Ishikawa (cell line): ENCODE results near the gene ANAPC2.

Experiments used
- CEBPB ChIP-seq: IDR thresholded peaks from 2 replicates; pipeline ENCODE4 v1.6.1; 2012
- EP300 ChIP-seq: IDR thresholded peaks from 2 replicates; pipeline ENCODE4 v1.6.1; 2012; ENCODE audit warnings: borderline replicate concordance
- MAX ChIP-seq: IDR thresholded peaks from 2 replicates; pipeline ENCODE4 v1.6.1; 2012
- RAD21 ChIP-seq: IDR thresholded peaks from 2 replicates; pipeline ENCODE4 v1.6.1; 2012; ENCODE audit warnings: low read depth
- YY1 ChIP-seq: IDR thresholded peaks from 2 replicates; pipeline ENCODE4 v1.6.1; 2012; ENCODE audit warnings: low read depth

DNA sequence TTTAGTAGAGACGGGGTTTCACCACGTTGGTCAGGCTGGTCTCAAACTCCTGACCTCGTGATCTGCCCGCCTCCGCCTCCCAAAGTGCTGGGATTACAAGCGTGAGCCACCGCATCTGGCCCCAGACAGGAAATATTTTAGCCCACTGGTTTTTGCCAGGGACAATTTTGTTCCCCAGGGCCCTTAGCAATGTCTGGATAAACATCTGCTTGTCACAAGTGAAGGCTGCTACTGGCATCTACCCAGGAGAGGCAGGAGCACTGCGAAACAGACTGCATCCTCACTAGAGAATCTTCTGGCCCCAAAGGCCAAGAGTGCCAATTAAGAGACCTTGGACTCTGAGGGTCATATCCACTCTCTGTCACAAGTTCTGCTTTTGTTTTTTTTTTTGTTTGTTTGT lies 14.6 kb upstream of the ANAPC2 start:
- TF ChIP-seq RAD21 = no peak
- TF ChIP-seq YY1 = no peak
- no peak for TF ChIP-seq CEBPB
- no peak for TF ChIP-seq MAX
- no peak for TF ChIP-seq EP300
